SIG-M5 treated with dmso at 0.1 percent for 504 hours (cell line): ENCODE results near the gene SPTLC1.
"Not testable (repeated sequence)": the region's sequence is repeated elsewhere in the genome, so short reads cannot be mapped to it uniquely, and the experiment has no call there.

ENCODE experiments used
- DNase-seq: peaks from one replicate; lab custom pipeline; 2025; ENCODE audit not compliant: unreplicated experiment; lab: John Stamatoyannopoulos, UW

Gene SPTLC1

GRCh38 chr9:92115071-92115858 is at the start of gene SPTLC1:
TSS of gene SPTLC1 (minus strand) at chr9:92115413. CDS start at chr9:92115370, 43 bp downstream.
- peak; percentile 89 for DNase-seq

DNA sequence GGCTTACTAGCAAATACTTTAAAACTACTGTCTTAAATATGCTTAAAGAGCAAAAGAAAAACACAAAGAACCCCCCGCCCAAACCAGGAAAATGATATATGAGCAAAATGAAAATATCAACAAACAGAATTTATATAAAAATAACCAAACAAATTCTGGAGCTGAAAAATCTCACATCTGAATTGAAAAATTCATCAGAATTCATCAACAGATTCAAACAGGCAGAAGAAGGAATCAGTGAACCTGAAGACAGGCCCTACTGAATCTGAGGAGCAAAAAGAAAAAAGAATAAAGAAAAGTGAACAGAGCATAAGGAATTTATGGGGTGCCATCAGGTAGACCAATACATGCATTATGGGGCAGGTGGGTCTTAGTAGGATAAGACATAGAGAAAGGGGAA is 49.8 kb upstream of the SPTLC1 start:
- DNase-seq = no peak

DNA sequence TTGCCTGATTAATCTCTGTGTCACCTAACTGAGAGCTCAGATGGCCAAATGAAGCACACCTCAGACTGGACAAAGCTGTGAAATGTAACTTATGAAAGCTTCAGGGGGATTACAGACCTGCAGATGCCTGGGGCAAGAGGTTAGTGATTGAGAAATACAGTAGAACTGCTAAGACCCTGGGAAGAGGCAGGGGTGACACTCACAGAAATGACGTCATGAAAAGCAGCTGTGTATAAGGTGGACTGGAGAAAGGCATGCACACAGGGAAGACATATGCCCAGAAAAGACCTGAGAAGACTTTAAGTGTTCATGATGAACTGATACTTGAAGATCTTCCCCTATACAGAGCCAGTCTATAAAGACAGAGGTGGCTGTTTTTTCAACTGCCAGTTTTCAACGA is 49.3 kb upstream of the SPTLC1 start:
- DNase-seq = no peak

- DNase-seq = no peak
Observed at GRCh38 chr9:92163276-92163675, 48.1 kb upstream of the SPTLC1 start.

DNA sequence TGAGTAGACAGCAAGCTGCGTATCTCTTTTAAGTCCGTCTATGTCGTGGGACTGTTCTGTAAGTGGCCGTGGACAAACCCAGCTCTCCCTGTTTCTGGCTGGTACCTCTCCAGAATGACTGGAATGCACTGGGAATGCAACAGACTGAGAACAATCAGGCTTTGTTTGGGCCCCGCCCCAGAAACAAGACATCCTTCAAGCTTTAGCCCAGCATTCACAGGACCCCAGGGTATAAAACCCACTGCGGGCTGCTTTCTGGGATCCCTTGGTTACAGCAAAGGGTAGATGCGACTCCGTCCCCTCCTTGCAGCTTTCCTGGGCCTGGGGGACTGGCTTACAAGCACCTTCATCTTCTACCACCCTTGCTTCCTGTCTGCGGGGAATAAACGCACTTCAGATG is 45.6 kb upstream of the SPTLC1 start:
- no peak for DNase-seq

DNA sequence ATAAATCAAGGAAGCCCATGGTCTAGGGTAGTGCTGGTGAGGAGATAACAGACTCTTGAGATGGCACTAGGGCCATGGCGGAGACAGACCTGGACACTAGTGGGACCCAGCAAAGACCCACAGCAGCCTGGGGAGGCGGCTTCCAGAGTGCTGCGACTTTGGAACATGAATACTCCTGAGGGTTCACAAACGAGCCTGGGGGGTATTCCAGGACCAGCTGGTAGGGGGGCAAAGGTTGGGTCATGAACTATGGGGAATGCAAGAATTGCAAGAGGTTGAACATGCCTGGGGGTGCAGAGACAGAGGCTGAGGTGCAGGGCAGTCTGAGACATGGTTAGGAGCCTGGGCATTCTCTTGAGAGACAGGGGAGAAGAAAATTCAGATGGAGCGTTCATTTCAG is 43.8 kb upstream of the SPTLC1 start:
- DNase-seq = no peak

- DNase-seq = no peak
Observed at GRCh38 chr9:92158097-92158601, 42.9 kb upstream of the SPTLC1 start.

DNA sequence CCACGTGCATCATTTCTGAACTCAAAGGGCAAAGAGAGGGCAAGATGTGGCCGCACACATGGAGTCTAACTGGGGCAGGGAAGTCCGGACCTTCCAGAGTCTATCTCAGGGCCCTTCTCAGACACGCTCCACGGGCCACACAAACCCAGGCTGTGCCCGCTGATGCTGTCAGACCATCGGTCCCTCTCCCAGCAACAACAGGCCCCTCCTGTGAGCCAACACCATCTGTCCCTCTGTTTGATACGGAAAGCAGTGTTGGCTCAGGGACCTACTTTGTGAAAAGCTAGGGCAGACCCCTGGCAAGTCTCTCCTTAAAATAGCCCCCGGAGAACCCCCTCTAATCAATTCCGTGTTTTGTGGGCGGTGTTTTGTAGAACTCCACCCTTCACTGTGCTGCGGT is 40.5 kb upstream of the SPTLC1 start:
- not testable (repeated sequence) for DNase-seq

GRCh38 chr9:92155221-92155620 is 40.0 kb upstream of the SPTLC1 start:
- DNase-seq = no peak

DNA sequence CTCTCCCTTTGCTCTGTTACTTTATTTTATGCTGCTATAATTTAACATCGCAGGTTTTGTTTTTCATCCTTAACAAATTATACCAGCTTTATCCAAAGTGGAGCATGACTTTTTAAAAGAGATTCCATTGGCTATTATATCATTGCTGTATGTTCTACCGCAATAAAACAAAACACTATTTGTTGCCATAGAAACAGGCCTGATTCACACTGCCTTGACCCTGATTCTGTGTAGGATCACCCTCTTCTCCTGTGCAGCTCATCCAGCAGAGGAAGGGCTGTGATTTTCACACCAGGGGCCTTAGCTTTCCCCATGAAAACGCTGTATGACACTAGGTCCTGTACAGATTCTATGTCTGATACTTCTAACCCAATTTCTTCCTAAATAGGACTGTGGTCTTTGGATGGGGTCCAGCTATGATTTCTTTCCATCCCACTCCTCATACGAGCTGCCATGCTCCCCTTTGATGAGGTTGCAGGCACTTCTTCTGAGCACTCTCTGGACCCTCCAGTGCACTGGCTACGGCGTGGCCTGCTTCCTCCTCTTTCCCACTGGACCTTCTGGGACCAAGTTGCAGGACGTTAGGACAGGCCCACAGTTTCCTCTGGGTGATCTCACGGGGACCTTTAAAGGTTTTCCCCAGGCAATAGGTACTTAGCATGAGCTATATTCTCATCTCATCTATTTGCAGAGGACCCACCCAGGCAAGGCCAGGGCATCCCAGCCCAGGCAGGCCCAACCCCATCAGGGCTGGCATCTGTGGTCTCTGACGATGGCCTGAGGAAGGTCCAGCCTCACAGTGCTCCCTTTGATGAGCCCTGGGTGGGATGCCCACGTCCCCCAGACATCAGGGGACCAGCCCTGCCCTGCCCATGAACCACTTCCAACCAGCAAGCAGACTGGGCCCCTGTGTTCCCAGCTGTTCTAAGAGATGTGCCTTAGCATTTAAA is 38.5 kb upstream of the SPTLC1 start:
- DNase-seq = not testable (repeated sequence)

GRCh38 chr9:92151691-92152393 is 36.6 kb upstream of the SPTLC1 start:
- peak; percentile 73 for DNase-seq

DNA sequence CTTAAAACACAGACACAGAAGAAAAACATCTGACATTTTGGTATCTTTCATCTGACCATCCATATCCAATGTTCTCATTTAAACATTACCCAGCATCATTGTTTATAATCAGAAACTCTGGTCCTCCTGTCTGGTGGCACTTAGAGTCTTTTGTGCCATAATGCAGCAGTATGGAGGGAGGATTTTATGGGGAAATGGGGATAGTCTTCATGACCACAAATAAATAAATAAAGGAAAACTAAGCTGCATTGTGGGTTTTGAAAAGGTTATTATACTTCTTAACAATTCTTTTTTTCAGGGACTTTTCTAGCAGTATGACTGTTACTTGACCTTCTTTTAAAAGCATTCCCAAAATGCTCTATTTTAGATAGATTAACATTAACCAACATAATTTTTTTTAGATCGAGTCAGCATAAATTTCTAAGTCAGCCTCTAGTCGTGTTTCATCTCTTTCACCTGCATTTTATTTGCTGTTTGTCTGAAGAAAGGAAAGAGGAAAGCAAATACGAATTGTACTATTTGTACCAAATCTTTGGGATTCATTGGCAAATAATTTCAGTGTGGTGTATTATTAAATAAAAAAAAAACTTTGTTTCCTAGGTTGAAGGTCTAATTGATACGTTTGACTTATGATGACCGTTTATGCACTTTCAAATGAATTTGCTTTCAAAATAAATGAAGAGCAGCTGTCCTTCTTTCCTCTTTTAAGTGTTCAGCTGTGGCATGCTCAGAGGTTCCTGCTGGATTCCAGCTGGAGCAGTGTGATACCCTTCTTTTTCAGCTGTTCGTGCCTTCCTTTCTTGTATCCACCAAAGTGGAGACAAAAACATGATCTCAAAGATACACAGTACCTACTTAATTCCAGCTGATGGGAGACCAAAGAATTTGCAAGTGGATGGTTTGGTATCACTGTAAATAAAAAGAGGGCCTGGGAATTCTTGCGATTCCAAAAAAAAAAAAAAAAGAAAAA is 35.6 kb upstream of the SPTLC1 start:
- DNase-seq = not testable (repeated sequence)

GRCh38 chr9:92147852-92148180 is 32.6 kb upstream of the SPTLC1 start:
- DNase-seq = no peak

GRCh38 chr9:92147030-92147851 is 32.0 kb upstream of the SPTLC1 start:
- DNase-seq = peak; percentile 81

DNA sequence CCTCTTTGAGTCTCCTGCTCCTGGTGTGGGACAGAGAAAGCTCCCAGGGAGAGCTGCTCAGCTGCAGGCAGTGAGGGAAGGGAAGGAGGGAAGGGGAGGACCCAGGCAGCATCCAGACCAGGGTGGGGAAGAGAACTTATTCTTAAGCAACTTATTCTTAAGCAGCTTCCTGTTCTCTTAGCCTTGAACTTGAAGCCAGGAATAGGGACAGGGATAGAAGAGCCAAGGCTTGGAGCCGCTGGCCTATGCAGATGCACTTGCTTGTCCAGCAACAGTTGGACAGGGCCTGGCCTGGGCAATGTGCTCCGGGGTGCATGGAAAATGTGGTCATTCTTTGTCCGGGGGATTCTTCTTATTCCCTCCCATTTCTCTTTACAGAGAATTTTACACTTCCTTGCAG is 31.4 kb upstream of the SPTLC1 start:
- peak; percentile 45 for DNase-seq

- not testable (repeated sequence) for DNase-seq
Observed at GRCh38 chr9:92145784-92146183, 30.6 kb upstream of the SPTLC1 start.

DNA sequence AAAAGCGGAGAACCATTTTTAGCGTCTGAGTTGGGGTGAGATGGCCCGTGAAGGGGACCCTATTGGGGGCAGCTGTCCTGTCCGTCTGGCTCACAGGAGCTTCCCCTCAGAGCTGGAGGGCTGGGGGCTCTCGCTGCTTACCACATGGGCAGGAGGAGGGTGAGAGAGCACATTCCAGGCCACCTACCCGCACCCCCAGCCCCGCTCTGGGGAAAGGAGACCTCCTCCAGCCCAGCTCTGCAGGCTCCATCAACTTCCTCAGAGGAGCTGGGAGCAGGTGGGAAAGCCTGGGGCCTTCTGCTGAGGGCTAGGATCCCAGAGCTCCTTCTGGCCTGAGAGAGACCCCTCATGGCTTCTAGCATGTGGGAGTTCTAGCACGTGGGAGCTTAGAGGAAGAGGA is 27.1 kb upstream of the SPTLC1 start:
- no peak for DNase-seq

GRCh38 chr9:92141144-92142129 is 26.2 kb upstream of the SPTLC1 start:
- no peak for DNase-seq
